ENCODE measurements around the gene SEC22A.

The SEC22A gene

GRCh38 chr3:123302961-123303360, 101.2 kb downstream of the SEC22A start:
- no peak for FAIRE-seq
- DNase-seq (ENCODE audit: low spot score), result no peak

GRCh38 chr3:123303976-123304560, 102.3 kb downstream of the SEC22A start:
- no peak for DNase-seq (ENCODE audit: low spot score)
- no peak for FAIRE-seq

DNA sequence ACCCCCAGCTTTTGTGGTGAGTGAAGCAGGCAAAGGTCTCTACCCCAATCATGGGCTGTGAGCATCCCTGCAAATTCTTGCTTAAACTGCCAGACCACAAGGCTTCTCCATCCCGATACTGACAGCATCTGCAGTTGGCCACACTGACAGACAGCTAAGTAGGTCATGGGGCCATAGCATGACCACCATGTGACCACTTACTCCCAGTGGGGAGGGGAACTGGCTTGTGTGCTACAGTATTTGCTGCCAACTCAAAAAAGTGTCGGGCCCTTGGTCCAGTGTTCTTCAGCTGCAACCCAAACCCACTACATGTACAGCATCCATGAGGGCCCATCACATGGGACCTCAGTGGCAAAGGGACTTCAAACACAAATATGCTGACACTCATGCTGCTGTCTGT, 103.4 kb downstream of the SEC22A start:
- DNase-seq (ENCODE audit: low spot score) (no peak), FAIRE-seq (no peak)

- FAIRE-seq (no peak), DNase-seq (ENCODE audit: low spot score) (no peak)
Observed at GRCh38 chr3:123307064-123307463, 105.3 kb downstream of the SEC22A start.

- no peak for DNase-seq (ENCODE audit: low spot score)
- FAIRE-seq, result no peak
Observed at GRCh38 chr3:123310186-123310585, 108.4 kb downstream of the SEC22A start.

- DNase-seq (ENCODE audit: low spot score) (no peak), FAIRE-seq (no peak)
Observed at GRCh38 chr3:123310741-123311140, 109.0 kb downstream of the SEC22A start.

DNA sequence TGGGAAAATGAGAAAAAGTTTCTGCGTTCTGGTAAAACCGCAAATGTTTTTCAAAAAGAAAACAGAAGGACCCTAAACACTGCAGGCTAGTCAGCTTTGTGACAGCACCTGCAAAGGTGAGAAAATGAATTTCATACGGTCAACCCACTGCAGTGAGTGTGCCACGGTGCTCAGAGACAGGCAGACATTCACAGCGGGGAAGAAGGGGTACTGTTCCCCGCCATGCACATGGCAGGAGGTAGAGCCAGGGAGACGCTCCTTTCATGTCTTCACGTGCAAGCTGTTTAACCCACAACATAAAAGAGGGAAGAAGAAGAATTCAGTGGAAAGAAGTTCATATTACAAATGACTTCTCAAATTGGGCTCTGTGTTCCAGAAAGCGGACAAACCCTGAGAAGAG, 109.5 kb downstream of the SEC22A start:
- no peak for DNase-seq (ENCODE audit: low spot score)
- no peak for FAIRE-seq

DNA sequence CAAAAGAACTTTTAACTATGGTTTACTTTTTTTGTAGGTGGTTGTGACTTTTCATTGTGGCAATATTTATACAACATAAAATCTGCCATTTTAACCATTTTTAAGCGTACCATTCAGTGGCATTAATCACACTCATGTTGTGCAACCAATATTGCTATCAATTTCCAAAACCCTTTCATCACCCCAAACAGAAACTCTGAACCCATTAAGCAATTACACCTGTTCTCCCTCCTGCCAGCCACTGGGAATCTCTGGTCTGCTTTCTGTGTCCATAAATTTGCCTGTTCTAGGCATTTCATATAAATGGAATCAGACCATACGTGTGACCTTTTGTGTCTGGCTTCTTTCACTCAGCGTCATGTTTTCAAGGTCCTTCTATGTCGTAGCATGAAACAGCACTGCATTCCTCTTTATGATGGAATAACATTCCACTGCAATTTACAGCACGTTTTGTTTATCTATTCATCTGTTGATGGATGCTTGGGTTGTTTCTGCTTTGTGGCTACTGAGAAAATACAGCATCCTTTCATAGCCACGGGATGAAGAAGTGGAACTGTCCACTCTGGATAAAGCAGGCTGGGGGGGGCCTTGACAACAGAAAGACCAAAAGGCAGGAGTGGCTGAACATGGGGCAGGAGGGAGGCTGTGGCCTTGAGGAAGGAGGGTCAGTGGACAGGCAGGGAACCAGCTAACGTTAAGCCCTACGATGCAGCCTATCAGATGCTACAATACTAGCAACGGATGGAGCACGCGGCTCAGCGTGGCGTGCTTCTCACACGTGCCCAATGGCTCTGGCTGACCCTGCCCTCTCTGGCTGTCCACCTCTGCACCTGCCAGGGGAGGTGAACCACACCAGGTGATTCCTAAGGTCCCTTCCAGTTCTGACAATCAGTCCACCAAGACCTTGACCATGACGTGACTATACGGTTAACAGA, 110.9 kb downstream of the SEC22A start:
- DNase-seq (ENCODE audit: low spot score), result no peak
- FAIRE-seq, result no peak

- FAIRE-seq, result no peak
- DNase-seq (ENCODE audit: low spot score), result no peak
Observed at GRCh38 chr3:123313889-123314288, 112.1 kb downstream of the SEC22A start.

DNA sequence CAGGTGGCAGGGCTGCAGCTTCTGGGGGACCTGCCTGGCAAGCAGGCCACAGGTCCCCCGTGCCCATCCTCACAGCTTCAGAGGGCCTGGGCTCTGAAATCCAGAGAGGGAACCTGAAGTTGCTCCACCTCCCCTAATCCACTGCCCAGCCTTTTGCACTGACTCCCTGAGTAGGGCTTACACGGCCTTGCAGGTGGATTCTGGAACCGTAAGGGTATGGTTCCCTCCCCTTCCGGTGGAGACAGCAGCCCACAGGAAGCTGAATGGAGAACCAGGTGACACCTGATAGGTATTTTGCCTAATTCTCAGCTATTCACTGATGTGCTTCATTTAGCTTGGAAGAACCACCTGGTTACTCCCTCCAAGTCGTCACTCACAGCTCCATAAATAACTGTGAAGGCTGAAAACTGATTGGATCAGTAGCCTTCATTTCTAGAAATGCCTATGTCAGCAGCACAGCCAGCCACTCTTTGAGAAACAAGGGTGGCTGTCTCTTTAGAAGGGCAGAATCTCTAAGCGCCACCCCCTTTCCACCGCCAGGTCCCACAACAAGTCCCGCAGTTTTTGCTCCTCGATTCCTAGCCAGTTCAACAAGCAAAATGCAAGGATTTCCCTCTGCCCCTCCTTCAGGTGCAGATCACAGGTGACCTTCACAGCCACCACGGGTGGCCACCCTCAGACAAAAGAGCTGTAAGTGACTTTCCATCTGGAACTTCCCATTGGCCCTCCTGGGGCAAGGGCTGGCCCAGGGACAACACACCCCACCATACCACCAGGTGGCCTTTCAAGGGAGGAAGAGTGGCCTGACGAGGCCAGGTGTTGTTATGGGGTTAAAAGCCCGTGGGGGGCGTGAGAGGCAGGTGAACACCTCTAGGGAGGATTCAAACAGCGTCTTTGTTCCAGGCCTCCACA, 112.9 kb downstream of the SEC22A start:
- FAIRE-seq (no peak), DNase-seq (ENCODE audit: low spot score) (no peak)

GRCh38 chr3:123315271-123315595, 113.5 kb downstream of the SEC22A start:
- DNase-seq (ENCODE audit: low spot score) (no peak), FAIRE-seq (no peak)

- FAIRE-seq, result no peak
- no peak for DNase-seq (ENCODE audit: low spot score)
Observed at GRCh38 chr3:123317716-123318115, 116.0 kb downstream of the SEC22A start.

- no peak for DNase-seq (ENCODE audit: low spot score)
- FAIRE-seq, result no peak
Observed at GRCh38 chr3:123318374-123318773, 116.6 kb downstream of the SEC22A start.

DNA sequence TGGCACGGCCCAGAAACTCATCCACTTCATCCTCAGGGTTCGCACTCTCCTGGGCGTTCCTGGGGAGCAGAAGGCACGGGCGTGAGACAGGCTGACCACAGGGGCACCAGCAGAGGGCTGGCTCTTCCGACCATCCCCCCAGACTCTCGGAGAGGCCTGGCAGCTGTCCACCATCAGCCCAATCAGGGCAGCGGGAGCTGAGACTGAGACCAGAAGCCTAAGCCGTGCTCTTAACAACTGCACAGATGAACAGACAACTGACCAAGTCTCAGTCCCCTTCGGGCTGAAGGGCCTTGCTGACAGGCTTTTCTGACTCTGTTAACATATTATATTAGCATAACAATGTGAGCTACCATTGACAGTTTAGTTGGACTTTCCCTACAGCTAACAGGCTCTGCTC, 118.0 kb downstream of the SEC22A start:
- FAIRE-seq (no peak), DNase-seq (ENCODE audit: low spot score) (no peak)

DNA sequence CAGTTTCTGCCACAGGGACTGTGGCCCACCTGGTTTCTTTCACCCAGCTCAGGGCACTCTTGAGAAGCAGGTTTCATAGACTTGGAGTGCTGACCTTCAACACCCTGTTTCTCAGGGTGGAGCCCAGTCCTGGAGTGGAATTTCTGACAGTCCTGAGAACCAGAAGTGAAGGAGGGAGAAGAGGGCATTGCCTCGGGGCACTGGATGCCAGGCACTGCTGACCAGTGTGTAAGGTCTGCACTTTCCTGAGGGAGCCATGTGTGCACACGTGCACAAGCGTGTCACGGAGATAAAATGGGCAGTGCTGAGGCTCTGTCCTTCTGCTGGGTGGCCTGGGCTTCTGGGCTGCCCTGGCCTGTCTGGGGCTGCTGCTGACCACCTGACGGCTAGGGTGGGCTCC, 118.5 kb downstream of the SEC22A start:
- DNase-seq (ENCODE audit: low spot score) (no peak), FAIRE-seq (no peak)

DNA sequence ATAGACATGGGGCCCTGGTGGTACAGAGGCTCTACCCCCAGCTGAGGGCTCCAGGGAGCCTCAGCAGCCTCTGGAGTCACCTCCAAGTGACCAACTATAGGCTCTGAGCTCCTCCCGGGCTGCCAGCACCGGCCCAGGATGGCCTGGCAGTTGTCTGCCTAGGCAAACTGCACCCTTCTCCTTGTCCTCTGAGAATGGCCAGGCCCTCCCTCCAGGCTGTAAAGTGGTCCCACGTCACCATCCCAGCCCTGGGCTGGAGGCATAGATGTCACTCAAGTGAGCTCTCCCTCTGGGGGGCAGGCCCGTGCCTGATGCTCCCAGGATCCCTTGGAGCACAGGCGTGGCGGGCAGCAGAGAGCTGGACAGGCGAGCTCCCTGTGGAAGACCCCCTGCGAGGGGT, 120.1 kb downstream of the SEC22A start:
- FAIRE-seq, result no peak
- no peak for DNase-seq (ENCODE audit: low spot score)

DNA sequence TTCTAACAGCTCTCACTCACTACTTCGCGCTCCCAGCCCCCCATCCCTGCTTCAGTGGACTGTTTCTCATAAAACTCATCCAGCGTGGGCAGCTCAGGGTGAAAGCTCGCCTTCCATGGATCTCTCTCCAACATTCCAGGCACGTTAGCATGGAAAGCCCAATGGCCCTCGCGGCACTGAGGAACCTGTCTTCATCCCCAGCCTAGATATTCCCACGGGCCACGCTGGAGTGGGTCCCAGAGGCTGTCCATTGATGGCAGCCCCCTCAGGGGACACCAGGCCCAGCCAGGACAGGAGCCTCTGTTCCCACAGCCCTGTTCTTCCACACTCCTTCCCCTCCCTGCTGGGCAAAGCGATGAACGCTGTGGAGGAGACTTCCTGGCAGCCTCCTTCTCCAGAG, 121.1 kb downstream of the SEC22A start:
- DNase-seq (ENCODE audit: low spot score) (no peak), FAIRE-seq (no peak)
